ENCODE results near the gene GRIK3. TPM values are rescaled to one million over a fixed set of nuclear protein-coding genes. Genes with fewer than 3 reads are reported as not detected.

The GRIK3 gene
- total RNA-seq, 4 donors from 2014 or later, result 0.75 to 9.8 (median 1.2) TPM

DNA sequence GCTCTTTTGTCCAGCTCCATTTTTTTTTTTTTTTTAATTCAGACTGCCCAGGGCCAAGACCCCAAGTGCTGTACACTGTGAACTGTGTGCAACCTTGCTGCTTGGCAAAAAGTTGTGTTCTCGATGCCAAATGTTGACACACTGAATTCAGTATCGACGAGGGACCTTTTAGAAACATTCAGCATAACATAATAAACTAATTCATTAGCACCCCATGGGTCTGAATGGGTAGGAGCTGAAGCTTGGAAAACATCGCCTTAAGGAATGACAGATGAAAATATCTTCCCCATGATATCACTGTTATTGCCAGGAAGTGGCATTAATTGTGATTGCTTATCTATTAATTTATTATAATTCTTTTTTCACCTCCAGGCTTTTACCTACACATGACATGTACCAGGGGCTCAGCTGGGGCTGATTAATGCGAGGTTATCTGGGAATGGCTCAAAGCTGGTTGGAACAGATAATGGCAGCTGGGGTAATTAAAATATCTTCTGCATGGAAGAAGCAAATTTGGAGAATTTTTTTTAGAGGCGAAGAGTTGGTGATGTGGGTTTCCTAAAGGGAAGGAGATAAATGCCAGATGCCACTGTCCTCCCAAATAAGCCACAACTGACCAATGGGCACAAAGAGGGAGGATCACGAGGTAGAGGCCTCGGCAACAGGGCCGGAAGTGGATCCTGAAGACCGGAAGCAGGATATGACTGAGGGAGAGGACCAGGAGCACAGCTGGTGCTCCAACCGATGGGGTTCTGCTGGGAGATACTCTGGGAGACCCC, 169.3 kb downstream of the GRIK3 start:
- no peak overlapping the region for H3K27ac ChIP-seq

DNA sequence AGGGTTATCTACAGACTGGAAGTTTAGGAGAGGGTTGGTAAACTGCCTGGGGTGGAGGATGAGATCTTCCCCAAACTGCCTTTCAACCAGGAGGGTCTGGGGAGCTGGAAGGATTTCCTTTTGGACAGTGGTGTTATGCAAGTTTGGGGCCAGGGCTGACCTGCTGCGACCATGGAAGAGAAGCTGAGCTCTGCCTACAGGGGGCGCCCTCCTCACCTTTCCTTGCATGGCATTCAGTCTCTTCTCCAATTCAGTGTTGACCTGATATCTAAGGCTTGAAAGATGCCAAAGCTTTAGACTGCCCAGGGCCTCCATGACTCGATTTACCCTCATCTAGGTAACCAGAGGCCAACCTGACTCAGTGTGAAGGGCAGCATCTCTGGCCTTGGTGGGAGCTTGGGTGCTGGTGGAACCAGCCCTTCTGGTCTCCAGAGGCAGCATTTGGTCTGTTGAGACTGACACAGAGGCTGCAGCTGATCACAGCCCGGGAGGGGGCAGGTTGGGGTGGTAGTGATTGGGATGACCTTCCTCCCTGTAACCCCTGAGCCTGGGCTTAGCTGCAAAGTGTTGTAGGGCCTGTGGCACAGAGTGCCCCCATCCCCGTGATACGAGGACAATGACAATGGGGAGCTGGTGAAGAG, 170.0 kb downstream of the GRIK3 start:
- in situ Hi-C loops (cut with MboI; ENCODE audit: low pct_ligation_motif_present in 1 of 4, low pct_unique_long_range_greater_than_20kb in 1 of 4, low sequenced_read_pairs in 3 of 4), result no loop called here
- DNase-seq, result no peak

More for the DNA sequence above, 169.3 kb downstream of the GRIK3 start:
- no peaks in the 10 kb centered on the region for H3K36me3 ChIP-seq
- no peak overlapping the region for H3K4me3 ChIP-seq
- WGBS, 2 donors (ENCODE audit: low coverage in 1 of 2), result 75 to 81% methylated on average over 6 to 11 of the region's 11 CpGs
- H3K27me3 ChIP-seq, result no peaks in the 10 kb centered on the region
- no peak for DNase-seq
- H3K9me3 ChIP-seq, result no peaks in the 10 kb centered on the region
- no peaks in the 10 kb centered on the region for H3K4me1 ChIP-seq
- intact Hi-C loops (cut with DNase I; ENCODE audit: low total_unique reads), result no loop called here
- in situ Hi-C loops (cut with MboI; ENCODE audit: low pct_ligation_motif_present in 1 of 4, low pct_unique_long_range_greater_than_20kb in 1 of 4, low sequenced_read_pairs in 3 of 4), result no loop called here
- TF ChIP-seq EP300 (IDR thresholded peaks at IDR 0.05; ENCODE audit: low read depth) (no peak), POLR2A (IDR thresholded peaks at IDR 0.05) (no peak), CTCF (IDR thresholded peaks at IDR 0.05) (no peak), POLR2AphosphoS5 (IDR thresholded peaks at IDR 0.05) (no peak)

GRCh38 chr1:36863500-36863899, 170.8 kb downstream of the GRIK3 start:
- WGBS, 2 donors (ENCODE audit: low coverage in 1 of 2), result 77 to 78% methylated on average over 4 to 5 of the region's 5 CpGs
- DNase-seq, result no peak
- no peaks in the 10 kb centered on the region for H3K36me3 ChIP-seq
- no peak overlapping the region for H3K4me3 ChIP-seq
- no peak overlapping the region for H3K27ac ChIP-seq
- no peaks in the 10 kb centered on the region for H3K9me3 ChIP-seq
- TF ChIP-seq EP300 (IDR thresholded peaks at IDR 0.05; ENCODE audit: low read depth) (no peak), CTCF (IDR thresholded peaks at IDR 0.05) (no peak), POLR2AphosphoS5 (IDR thresholded peaks at IDR 0.05) (no peak), POLR2A (IDR thresholded peaks at IDR 0.05) (no peak)
- no peaks in the 10 kb centered on the region for H3K4me1 ChIP-seq
- intact Hi-C loops (cut with DNase I; ENCODE audit: low total_unique reads), result no loop called here
- in situ Hi-C loops (cut with MboI; ENCODE audit: low pct_ligation_motif_present in 1 of 4, low pct_unique_long_range_greater_than_20kb in 1 of 4, low sequenced_read_pairs in 3 of 4), result no loop called here
- H3K27me3 ChIP-seq, result no peaks in the 10 kb centered on the region

More for the DNA sequence above, 170.0 kb downstream of the GRIK3 start:
- H3K4me3 ChIP-seq, result no peak overlapping the region
- no peaks in the 10 kb centered on the region for H3K36me3 ChIP-seq
- H3K4me1 ChIP-seq, result no peaks in the 10 kb centered on the region
- H3K9me3 ChIP-seq, result no peaks in the 10 kb centered on the region
- TF ChIP-seq EP300 (IDR thresholded peaks at IDR 0.05; ENCODE audit: low read depth) (no peak), CTCF (IDR thresholded peaks at IDR 0.05) (peak in 1 of 5 experiments; percentile 17)
- WGBS, 2 donors (ENCODE audit: low coverage in 1 of 2), result 41% methylated on average over 6 of the region's 6 CpGs; no CpG with 5 or more reads in 1 of the 2 donors
- H3K27me3 ChIP-seq, result no peaks in the 10 kb centered on the region
- peak overlapping the region in 1 of 4 donors; percentile 13 for H3K27ac ChIP-seq
- intact Hi-C loops (cut with DNase I; ENCODE audit: low total_unique reads), result no loop called here

- no peak overlapping the region for H3K27ac ChIP-seq
- no peaks in the 10 kb centered on the region for H3K9me3 ChIP-seq
- no peak for DNase-seq
- H3K4me3 ChIP-seq, result no peak overlapping the region
- H3K36me3 ChIP-seq, result no peaks in the 10 kb centered on the region
- intact Hi-C loops (cut with DNase I; ENCODE audit: low total_unique reads) (no loop called here), in situ Hi-C loops (cut with MboI; ENCODE audit: low pct_ligation_motif_present in 1 of 4, low pct_unique_long_range_greater_than_20kb in 1 of 4, low sequenced_read_pairs in 3 of 4) (no loop called here)
- TF ChIP-seq CTCF (IDR thresholded peaks at IDR 0.05), result no peak
- no peak for TF ChIP-seq POLR2A (IDR thresholded peaks at IDR 0.05)
- no peak for TF ChIP-seq EP300 (IDR thresholded peaks at IDR 0.05; ENCODE audit: low read depth)
- TF ChIP-seq POLR2AphosphoS5 (IDR thresholded peaks at IDR 0.05), result no peak
- no peaks in the 10 kb centered on the region for H3K27me3 ChIP-seq
- no peaks in the 10 kb centered on the region for H3K4me1 ChIP-seq
- 17 to 45% methylated on average over 1 to 3 of the region's 3 CpGs for WGBS, 2 donors (ENCODE audit: low coverage in 1 of 2)
Measured at GRCh38 chr1:36863061-36863460, 171.3 kb downstream of the GRIK3 start.
